IPS-20b (cell line): Measurements from ENCODE around the gene SPI1.

Source experiments
- H3K27ac ChIP-seq: one replicate; pipeline ENCODE4 v1.5.1; 2013; ENCODE audit warnings: low read length
- H3K27me3 ChIP-seq: 2 replicates; pipeline ENCODE4 v1.6.1; 2013; ENCODE audit warnings: mild to moderate bottlenecking, low read length, inconsistent platforms; ENCODE audit not compliant: insufficient read depth
- H3K36me3 ChIP-seq: 2 replicates; pipeline ENCODE4 v1.6.1; 2013; ENCODE audit warnings: low read depth, mild to moderate bottlenecking, inconsistent platforms, low read length, moderate library complexity; ENCODE audit not compliant: insufficient read depth
- H3K4me1 ChIP-seq: 2 replicates; pipeline ENCODE4 v1.6.1; 2013; ENCODE audit warnings: mild to moderate bottlenecking, control low read depth, inconsistent platforms, low read length, moderate library complexity; ENCODE audit not compliant: insufficient read depth
- H3K4me3 ChIP-seq: 2 replicates; pipeline ENCODE4 v1.5.1; 2013; ENCODE audit warnings: mild to moderate bottlenecking, low read length, inconsistent platforms
- H3K9ac ChIP-seq: 2 replicates; pipeline ENCODE4 v1.6.1; 2013; ENCODE audit warnings: low read depth, mild to moderate bottlenecking, inconsistent platforms, low read length, moderate library complexity
- H3K9me3 ChIP-seq: 2 replicates; pipeline ENCODE4 v1.6.1; 2013; ENCODE audit warnings: mild to moderate bottlenecking, low read depth, low read length, inconsistent platforms; ENCODE audit not compliant: insufficient read depth

The SPI1 gene

DNA sequence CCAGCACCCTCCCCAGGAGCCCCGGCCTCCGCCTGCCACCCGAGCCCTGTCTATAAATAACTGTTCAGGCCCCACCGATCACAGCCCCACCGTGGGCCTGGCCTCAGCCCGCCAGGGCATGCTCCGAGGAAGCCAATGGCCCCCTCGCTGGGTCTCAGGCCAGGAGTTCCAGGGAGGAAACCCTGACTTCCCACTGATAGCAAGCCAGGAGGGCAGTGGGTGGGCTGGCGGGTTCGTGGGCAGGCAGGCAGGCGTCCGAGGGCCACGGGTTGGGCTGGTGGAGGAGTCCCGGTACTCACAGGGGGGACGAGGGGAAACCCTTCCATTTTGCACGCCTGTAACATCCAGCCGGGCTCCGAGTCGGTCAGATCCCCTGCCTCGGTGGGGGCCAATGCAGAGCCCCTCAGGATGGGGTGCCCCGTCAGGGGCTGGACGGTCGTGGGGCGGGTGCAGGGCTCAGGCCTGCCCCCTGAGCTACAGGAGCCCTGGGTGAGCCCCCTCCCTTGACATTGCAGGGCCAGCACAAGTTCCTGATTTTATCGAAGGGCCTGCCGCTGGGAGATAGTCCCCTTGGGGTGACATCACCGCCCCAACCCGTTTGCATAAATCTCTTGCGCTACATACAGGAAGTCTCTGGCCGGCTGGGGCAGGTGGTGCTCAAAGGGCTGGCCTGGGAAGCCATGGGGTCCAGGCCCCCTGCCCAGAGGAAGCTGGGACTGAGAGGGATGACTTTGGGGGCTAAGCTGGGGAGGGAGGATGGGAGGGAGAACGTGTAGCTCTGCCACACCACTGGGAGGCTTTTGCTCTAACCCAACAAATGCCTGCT is at the start of gene SPI1:
TSS of gene SPI1 (minus strand) at position 538 of the 826 bp plus-strand sequence. CDS start at position 344, 194 bp downstream.
- H3K4me3 ChIP-seq, result no peak within 1 kb of the TSS
- H3K36me3 ChIP-seq, result no peaks in the 10 kb centered on the region
- no peak within 1 kb of the TSS for H3K9ac ChIP-seq
- no peaks in the 10 kb centered on the region for H3K9me3 ChIP-seq
- no peaks in the 10 kb centered on the region for H3K4me1 ChIP-seq
- no peak within 1 kb of the TSS for H3K27ac ChIP-seq
- no peaks in the 10 kb centered on the region for H3K27me3 ChIP-seq

DNA sequence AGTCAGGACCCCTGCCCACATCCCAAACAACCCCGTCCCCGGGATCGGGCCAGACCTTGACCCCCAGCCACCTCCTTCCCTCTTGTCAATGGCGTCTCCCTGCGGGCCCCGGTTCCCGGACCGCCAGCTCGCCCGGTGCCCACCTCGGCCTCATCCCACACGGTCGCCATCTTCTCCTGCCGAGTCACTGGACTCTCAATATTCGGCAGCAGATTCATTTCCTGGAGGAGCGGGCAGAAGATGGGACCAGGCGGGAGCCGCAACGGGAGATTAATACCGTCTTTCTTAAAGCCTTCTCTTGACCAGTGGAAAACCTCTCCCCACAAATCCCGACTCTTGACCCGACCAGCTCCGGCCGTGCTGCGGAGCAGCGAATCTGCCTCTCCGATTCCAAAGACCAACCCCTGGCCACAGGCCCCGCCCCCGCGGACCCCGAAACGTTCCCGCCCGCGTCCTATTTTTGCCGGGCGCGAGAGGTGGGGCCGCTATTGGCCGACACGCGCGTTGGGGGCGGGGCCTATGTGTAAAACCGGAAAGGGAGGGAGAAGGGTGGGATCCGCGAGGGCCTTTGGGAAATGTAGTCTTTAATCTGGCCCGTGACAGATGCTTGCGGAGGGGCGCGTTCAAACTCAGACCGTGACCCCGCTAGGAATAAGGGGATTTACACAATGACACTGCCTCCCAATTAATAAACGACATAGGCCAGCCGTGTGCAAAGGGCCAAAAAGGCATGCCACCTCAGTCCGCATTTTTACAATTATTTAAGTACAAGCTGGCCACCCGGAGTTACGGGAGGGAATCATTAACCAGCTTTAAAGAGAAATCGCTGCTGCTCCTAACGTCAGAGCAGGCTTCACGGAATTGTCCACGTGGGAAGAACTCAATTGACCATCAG is 48.0 kb upstream of the SPI1 start, which contains the start of gene PSMC3:
TSS of gene PSMC3 (minus strand) at position 378 of the 895 bp plus-strand sequence. CDS start at position 218, 160 bp downstream.
- H3K27ac ChIP-seq, result peak within 1 kb of the TSS; percentile 26
- H3K4me1 ChIP-seq, result 0 out of 2 replicates have a peak, but pooled peaks cover 3% of the 10 kb centered on the region
- peak within 1 kb of the TSS; percentile 88 for H3K4me3 ChIP-seq
- H3K9ac ChIP-seq, result peak within 1 kb of the TSS; percentile 97
- no peaks in the 10 kb centered on the region for H3K9me3 ChIP-seq
- no peaks in the 10 kb centered on the region for H3K27me3 ChIP-seq
- H3K36me3 ChIP-seq, result peaks cover 41% of the 10 kb centered on the region

DNA sequence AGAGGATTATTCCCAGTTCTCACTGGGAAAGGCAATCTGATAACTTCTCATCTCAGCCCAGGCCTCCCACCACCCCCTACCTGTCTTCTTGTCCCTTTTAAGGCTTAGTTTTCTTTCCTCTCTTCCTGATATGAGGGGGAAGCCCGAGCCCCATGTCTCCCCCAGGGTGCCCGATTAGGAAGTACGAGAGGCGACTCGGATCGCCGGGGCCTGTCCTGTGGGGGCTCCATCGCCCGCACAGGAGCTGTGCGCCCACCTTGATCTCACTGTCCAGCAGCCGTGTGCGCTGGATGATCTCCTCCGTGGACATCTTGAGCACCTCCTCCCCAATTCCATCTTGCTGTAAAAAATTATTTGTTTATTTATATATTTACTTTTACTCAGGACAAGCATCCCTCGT is 47.3 kb upstream of the SPI1 start:
- Histone ChIP-seq H3K9ac (peak overlapping the region; percentile 97), H3K27ac (peak overlapping the region; percentile 26), H3K27me3 (no peaks in the 10 kb centered on the region), H3K9me3 (no peaks in the 10 kb centered on the region), H3K4me3 (peak overlapping the region; percentile 88), H3K4me1 (0 out of 2 replicates have a peak, but pooled peaks cover 3% of the 10 kb centered on the region), H3K36me3 (peaks cover 48% of the 10 kb centered on the region)

DNA sequence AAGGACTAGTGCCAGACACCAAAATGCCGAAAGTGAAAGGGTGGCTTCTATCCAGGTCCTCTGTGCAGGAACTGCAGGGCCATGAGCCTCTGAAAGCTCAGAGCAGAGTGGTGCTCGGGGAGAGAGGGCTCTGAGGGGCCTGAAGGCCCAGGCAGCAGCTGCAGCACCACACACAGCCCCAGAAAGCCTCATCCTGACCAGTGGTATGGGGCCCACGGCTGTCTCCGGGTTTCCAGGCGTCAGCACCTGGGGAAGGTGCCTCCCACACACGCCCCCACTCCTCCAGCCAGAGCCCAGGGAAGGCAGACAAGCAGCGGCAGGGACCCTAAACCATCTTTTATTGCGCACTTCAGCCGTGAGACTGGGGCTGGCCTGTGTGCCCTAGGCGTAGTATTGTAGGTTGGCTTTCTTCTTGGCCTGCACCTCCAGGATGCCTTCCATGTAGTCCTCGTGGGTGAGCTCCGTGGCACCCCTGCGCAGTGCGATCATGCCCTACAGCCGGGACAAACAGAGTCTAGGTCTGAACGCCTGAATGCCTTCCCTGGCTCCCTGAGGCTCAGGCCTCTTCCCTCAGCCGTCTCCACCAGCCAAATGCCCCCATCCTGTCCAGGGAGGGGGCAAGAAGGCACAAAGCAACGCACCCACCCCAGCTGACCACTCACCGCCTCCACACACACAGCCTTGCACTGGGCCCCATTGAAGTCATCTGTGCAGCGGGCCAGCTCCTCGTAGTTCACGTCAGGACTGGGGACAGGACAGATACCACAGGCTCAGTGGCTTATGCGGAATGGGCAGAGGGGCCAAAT is 40.3 kb upstream of the SPI1 start:
- Histone ChIP-seq H3K4me1 (no peaks in the 10 kb centered on the region), H3K27ac (no peak overlapping the region), H3K9me3 (no peaks in the 10 kb centered on the region), H3K9ac (no peak overlapping the region), H3K4me3 (no peak overlapping the region), H3K27me3 (no peaks in the 10 kb centered on the region), H3K36me3 (peaks cover 68% of the 10 kb centered on the region)

DNA sequence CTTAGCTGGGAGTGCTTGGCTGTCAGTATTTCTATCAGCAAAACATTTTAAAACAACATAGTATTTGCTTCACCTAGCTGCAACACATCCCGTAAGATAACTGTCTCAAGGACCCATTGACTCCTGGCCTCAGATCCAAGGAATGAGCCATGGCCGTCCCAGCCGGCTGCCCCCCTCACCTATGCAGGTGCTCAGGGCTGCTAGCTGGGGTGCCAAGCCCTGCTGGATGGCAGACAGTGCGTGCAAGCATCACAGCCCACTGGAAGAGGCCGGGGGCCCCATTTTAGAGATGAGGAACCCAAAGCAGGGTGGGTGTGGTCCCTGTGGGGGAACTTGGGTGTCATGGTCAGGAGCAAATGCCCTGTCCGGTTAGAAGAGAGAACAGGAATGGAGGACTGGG is 39.4 kb upstream of the SPI1 start:
- Histone ChIP-seq H3K9me3 (no peaks in the 10 kb centered on the region), H3K4me3 (no peak overlapping the region), H3K27me3 (no peaks in the 10 kb centered on the region), H3K36me3 (peaks cover 59% of the 10 kb centered on the region), H3K27ac (no peak overlapping the region), H3K9ac (no peak overlapping the region), H3K4me1 (no peaks in the 10 kb centered on the region)

- Histone ChIP-seq H3K9ac (no peak overlapping the region), H3K4me1 (no peaks in the 10 kb centered on the region), H3K27me3 (no peaks in the 10 kb centered on the region), H3K36me3 (peaks cover 42% of the 10 kb centered on the region), H3K4me3 (no peak overlapping the region), H3K9me3 (no peaks in the 10 kb centered on the region), H3K27ac (no peak overlapping the region)
Observed at GRCh38 chr11:47415949-47416472, 37.7 kb upstream of the SPI1 start.

GRCh38 chr11:47415091-47415854 is 36.9 kb upstream of the SPI1 start:
- Histone ChIP-seq H3K27me3 (no peaks in the 10 kb centered on the region), H3K9ac (no peak overlapping the region), H3K9me3 (no peaks in the 10 kb centered on the region), H3K27ac (no peak overlapping the region), H3K4me1 (no peaks in the 10 kb centered on the region), H3K36me3 (peaks cover 35% of the 10 kb centered on the region), H3K4me3 (no peak overlapping the region)

DNA sequence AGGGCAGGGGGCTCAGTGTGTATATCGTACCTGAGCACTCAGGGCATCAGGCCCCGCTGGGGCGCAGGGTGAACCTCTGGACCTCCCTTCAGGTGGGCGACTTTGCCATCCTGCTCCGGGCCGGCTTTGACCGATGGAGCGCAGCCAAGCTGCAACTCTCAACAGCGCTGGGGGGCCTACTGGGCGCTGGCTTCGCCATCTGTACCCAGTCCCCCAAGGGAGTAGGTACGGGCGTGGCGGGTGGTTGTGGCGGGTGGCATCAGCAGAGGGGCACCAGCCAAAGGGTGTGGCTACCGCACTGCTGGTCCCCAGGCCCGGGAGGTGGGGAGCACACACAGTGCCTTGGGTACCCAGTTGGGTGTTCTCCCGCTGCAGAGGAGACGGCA is 36.3 kb upstream of the SPI1 start:
- no peak overlapping the region for H3K9ac ChIP-seq
- H3K36me3 ChIP-seq, result peaks cover 29% of the 10 kb centered on the region
- no peaks in the 10 kb centered on the region for H3K27me3 ChIP-seq
- H3K9me3 ChIP-seq, result no peaks in the 10 kb centered on the region
- H3K4me3 ChIP-seq, result no peak overlapping the region
- no peak overlapping the region for H3K27ac ChIP-seq
- H3K4me1 ChIP-seq, result no peaks in the 10 kb centered on the region

DNA sequence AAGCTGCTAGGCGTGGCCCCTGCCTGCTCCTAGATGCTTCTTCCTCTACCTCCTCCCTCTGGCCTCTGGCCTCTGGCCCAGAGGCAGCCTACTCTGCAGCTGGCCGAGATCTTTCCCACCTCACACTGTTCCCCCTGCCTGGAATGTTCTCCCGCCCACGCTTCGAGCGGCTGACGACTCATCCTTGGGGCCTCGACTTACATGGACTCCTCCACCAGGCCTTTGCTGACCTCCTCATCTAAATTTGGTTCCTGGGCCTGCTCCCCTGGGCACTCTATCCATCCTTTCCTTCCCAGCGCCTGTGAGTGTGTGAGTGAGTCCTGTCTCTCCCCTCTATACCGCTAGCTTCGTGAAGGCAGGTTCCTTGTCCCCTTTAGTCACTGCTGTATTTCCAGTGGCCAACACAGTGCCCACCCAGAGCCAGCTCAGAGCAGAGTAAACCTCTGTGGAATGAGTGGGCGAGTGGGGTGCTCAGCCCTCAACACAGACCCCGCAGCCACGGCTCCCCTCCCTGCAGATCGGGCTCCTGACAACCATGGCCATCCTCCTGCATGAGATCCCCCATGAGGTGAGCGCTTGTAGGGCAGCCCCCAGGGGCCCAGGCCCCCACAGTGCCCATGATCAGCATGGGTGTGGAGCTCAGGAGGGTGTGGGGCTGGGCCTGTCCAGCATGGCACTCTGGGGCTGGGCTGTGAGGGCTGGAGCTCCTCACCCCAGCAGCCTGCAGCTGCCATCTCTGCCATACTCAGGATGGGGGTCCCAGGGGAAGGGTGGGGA is 35.7 kb upstream of the SPI1 start:
- Histone ChIP-seq H3K36me3 (peaks cover 24% of the 10 kb centered on the region), H3K27me3 (no peaks in the 10 kb centered on the region), H3K4me1 (peaks cover 1% of the 10 kb centered on the region; the same call in 1 of the 2 replicates), H3K9me3 (no peaks in the 10 kb centered on the region), H3K4me3 (no peak overlapping the region), H3K9ac (no peak overlapping the region), H3K27ac (no peak overlapping the region)

GRCh38 chr11:47413351-47413750 is 35.0 kb upstream of the SPI1 start:
- Histone ChIP-seq H3K9me3 (no peaks in the 10 kb centered on the region), H3K4me3 (no peak overlapping the region), H3K9ac (no peak overlapping the region), H3K4me1 (peaks cover 5% of the 10 kb centered on the region; the same call in 1 of the 2 replicates), H3K36me3 (peaks cover 17% of the 10 kb centered on the region), H3K27me3 (no peaks in the 10 kb centered on the region), H3K27ac (no peak overlapping the region)
